Eye (tissue), 1 donor: ENCODE measurements around the gene DDX49.

Source experiments
- DNase-seq: peaks from one replicate; pipeline ENCODE4 v3.0.0-alpha.2; 2015

DDX49 gene

GRCh38 chr19:18919086-18919899 is at the start of gene DDX49, which contains the start of gene COPE:
Gene DDX49 (plus strand): TSS chr19:18919715. CDS start chr19:18919742, 27 bp downstream.
Gene COPE (minus strand): TSS chr19:18919387. CDS start chr19:18919348, 39 bp downstream.
- peak; percentile 100 for DNase-seq

- DNase-seq, result peak; percentile 15
Measured at GRCh38 chr19:18869781-18870530, 49.6 kb upstream of the DDX49 start.

GRCh38 chr19:18870531-18871172 is 48.9 kb upstream of the DDX49 start:
- no peak for DNase-seq

- peak; percentile 4 for DNase-seq
Measured at GRCh38 chr19:18871543-18871942, 48.0 kb upstream of the DDX49 start.

- no peak for DNase-seq
Measured at GRCh38 chr19:18875726-18876125, 43.8 kb upstream of the DDX49 start.

GRCh38 chr19:18876865-18877264 is 42.6 kb upstream of the DDX49 start:
- no peak for DNase-seq

- no peak for DNase-seq
Measured at GRCh38 chr19:18878058-18878797, 41.3 kb upstream of the DDX49 start.

- DNase-seq, result no peak
Measured at GRCh38 chr19:18878858-18879578, 40.5 kb upstream of the DDX49 start.

- no peak for DNase-seq
Measured at GRCh38 chr19:18879579-18880373, 39.7 kb upstream of the DDX49 start.

GRCh38 chr19:18881491-18881890 is 38.0 kb upstream of the DDX49 start:
- no peak for DNase-seq

GRCh38 chr19:18883526-18884304 is 35.8 kb upstream of the DDX49 start:
- no peak for DNase-seq

- no peak for DNase-seq
Measured at GRCh38 chr19:18886972-18887371, 32.5 kb upstream of the DDX49 start.

- DNase-seq, result no peak
Measured at GRCh38 chr19:18889949-18890745, 29.4 kb upstream of the DDX49 start.

GRCh38 chr19:18893587-18894253 is 25.8 kb upstream of the DDX49 start:
- DNase-seq, result no peak

GRCh38 chr19:18894254-18895037 is 25.1 kb upstream of the DDX49 start:
- DNase-seq, result peak; percentile 92

GRCh38 chr19:18895038-18895823 is 24.3 kb upstream of the DDX49 start:
- DNase-seq, result peak; percentile 84

- DNase-seq, result peak; percentile 79
Measured at GRCh38 chr19:18895824-18896341, 23.6 kb upstream of the DDX49 start, which contains the start of gene CERS1. Gene CERS1 (minus strand): TSS chr19:18896158. CDS start chr19:18896072, 86 bp downstream.
